CD8-positive, alpha-beta memory T cell (primary cell): ENCODE data around the gene SRL. TPM values are rescaled to one million over a fixed set of nuclear protein-coding genes. Genes with fewer than 3 reads are reported as not detected.

Experiments
- CTCF ChIA-PET: fragments of 350-600 bp; sonication (Branson Sonifier 250); formaldehyde crosslinking; loops from one replicate; lab custom pipeline; 2021; ENCODE audit warnings: antibody characterized with exemption; lab: Charles Lee
- POLR2A ChIA-PET: fragments of 350-600 bp; sonication (Branson Sonifier 250); formaldehyde crosslinking; loops from one replicate; lab custom pipeline; 2021; ENCODE audit warnings: antibody characterized with exemption; lab: Charles Lee
- DNase-seq, 5 donors: peaks; one replicate each; pipeline versions ENCODE4 v3.0.0 to v3.0.0-alpha.2; 2020 to 2022; ENCODE audit warnings: mixed read lengths in 1 of 5
- H3K27ac ChIP-seq: one replicate; pipeline ENCODE4 v1.7.0; 2013; ENCODE audit warnings: low read depth, mild to moderate bottlenecking, low read length, moderate library complexity
- H3K27me3 ChIP-seq: 2 replicates; pipeline ENCODE4 v1.7.0; 2013; ENCODE audit warnings: low read length, mild to moderate bottlenecking; ENCODE audit not compliant: insufficient read depth, poor library complexity, severe bottlenecking
- H3K36me3 ChIP-seq: 2 replicates; pipeline ENCODE4 v1.7.0; 2013; ENCODE audit warnings: mild to moderate bottlenecking, low read length, moderate library complexity; ENCODE audit not compliant: insufficient read depth
- H3K4me1 ChIP-seq: 2 replicates; pipeline ENCODE4 v1.7.0; 2013; ENCODE audit warnings: mild to moderate bottlenecking, low read length, moderate library complexity; ENCODE audit not compliant: insufficient read depth
- H3K4me3 ChIP-seq: 2 replicates; pipeline ENCODE4 v1.7.0; 2013; ENCODE audit warnings: mild to moderate bottlenecking, low read length
- H3K9me3 ChIP-seq: 2 replicates; pipeline ENCODE4 v1.7.0; 2013; ENCODE audit warnings: mild to moderate bottlenecking, low read length
- H3K27ac Mint-ChIP-seq, 8 donors: one replicate each; pipeline ENCODE4 v1.8.0; 2020 to 2021; ENCODE audit warnings: mixed read lengths in 8 of 8, mild to moderate bottlenecking in 6 of 8, inconsistent platforms in 3 of 8, moderate library complexity in 3 of 8
- H3K27me3 Mint-ChIP-seq, 2 donors: one replicate each; pipeline ENCODE4 v1.8.0; 2020 to 2021; ENCODE audit warnings: mixed read lengths in 2 of 2, mild to moderate bottlenecking in 1 of 2, moderate library complexity in 1 of 2
- H3K36me3 Mint-ChIP-seq, 3 donors: one replicate each; pipeline ENCODE4 v1.8.0; 2020 to 2021; ENCODE audit warnings: mixed read lengths in 3 of 3, inconsistent platforms in 1 of 3, mild to moderate bottlenecking in 1 of 3
- H3K4me1 Mint-ChIP-seq, 3 donors: one replicate each; pipeline ENCODE4 v1.8.0; 2020 to 2021; ENCODE audit warnings: mixed read lengths in 3 of 3, inconsistent platforms in 1 of 3, mild to moderate bottlenecking in 1 of 3
- H3K4me3 Mint-ChIP-seq, 7 donors: one replicate each; pipeline ENCODE4 v1.8.0; 2020 to 2021; ENCODE audit warnings: mixed read lengths in 7 of 7, mild to moderate bottlenecking in 6 of 7, moderate library complexity in 4 of 7, inconsistent platforms in 2 of 7
- H3K9me3 Mint-ChIP-seq, 5 donors: one replicate each; pipeline ENCODE4 v1.8.0; 2020 to 2022; ENCODE audit warnings: mixed read lengths in 5 of 5, mild to moderate bottlenecking in 3 of 5, moderate library complexity in 2 of 5, inconsistent platforms in 1 of 5
- polyA plus RNA-seq: library from polyadenylated mRNA; unstranded; fragments of 300-500 nt; fragmentation: Illumina TruSeq; gene quantifications from one replicate; pipeline ENCODE4 v1.2.3, GENCODE V29; 2021
- total RNA-seq, 2 experiments: library from RNA; stranded (reverse); gene quantifications; one replicate each; pipeline ENCODE4 v1.2.3, GENCODE V29; 2021

Gene SRL
- total and polyA plus RNA-seq, 3 experiments from 2014 or later, result not detected

DNA sequence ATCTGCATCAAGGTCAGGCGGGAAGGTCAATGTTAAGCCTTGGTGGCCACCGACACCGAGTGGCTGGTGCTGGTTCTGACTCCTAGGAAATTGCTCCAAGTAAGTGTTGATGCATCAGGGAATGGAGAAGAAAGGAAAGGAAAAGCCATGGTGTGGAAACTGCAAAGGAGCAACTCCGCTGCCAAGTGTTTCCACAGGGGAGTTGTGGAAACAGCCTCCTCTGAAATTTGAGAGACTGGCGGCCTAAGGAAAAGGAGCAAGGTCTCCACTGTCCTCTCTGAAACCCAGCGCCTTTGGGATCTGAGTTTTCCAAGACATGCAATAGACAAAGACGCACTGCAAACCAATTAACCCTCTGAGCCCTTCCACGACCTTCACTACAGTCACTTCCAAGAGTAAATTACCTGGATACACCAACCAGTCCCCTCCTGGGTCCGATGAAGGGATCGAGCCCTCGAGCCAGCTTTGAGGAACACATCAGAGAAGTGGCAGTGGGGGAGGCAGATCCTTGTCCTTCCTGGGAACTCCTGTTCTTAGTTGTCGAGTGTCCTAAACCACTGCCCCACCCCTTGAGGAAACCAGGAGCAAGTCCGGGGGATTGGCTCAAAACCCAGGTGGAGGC is 51.1 kb downstream of the SRL start:
- Mint-ChIP-seq H3K4me1 (no peaks in the 10 kb centered on the region), H3K4me3 (no peak overlapping the region), H3K27me3 (peaks cover 0 to 13% of the 10 kb centered on the region in 2 donors), H3K9me3 (peaks cover 0 to 2% (median 0%) of the 10 kb centered on the region in 5 donors), H3K36me3 (no peaks in the 10 kb centered on the region), H3K27ac (no peak overlapping the region)
- Histone ChIP-seq H3K4me3 (no peak overlapping the region), H3K27me3 (no peaks in the 10 kb centered on the region), H3K36me3 (no peaks in the 10 kb centered on the region), H3K9me3 (no peaks in the 10 kb centered on the region), H3K4me1 (no peaks in the 10 kb centered on the region), H3K27ac (no peak overlapping the region)
- no peak for DNase-seq
- ChIA-PET POLR2A (no interaction called here), CTCF (no interaction called here)

DNA sequence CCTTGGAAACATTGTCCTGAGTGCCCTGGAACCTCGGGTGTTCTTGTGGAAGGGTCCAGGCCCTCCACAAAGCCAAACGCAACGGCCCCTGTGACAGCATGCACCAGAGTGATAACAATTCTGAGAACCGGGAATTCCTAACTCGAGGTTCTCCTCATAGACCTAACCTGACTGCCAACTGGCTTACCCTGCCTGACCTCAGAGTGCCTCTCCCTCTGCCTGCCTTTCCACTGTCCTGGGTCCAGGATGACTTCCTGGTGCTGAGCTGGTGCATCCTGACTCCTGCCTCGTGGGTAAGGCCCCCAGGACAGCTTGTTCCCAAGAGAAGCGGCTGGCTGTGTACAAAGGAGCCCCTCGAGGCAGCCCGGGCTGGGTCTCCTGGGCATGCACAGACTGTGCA is 51.8 kb downstream of the SRL start:
- Histone ChIP-seq H3K4me1 (no peaks in the 10 kb centered on the region), H3K36me3 (no peaks in the 10 kb centered on the region), H3K4me3 (no peak overlapping the region), H3K27me3 (no peaks in the 10 kb centered on the region), H3K27ac (no peak overlapping the region), H3K9me3 (no peaks in the 10 kb centered on the region)
- Mint-ChIP-seq H3K4me3 (no peak overlapping the region), H3K27me3 (peaks cover 2 to 13% of the 10 kb centered on the region in 2 donors), H3K4me1 (no peaks in the 10 kb centered on the region), H3K9me3 (peaks cover 0 to 2% (median 0%) of the 10 kb centered on the region in 5 donors), H3K36me3 (no peaks in the 10 kb centered on the region), H3K27ac (no peak overlapping the region)
- CTCF ChIA-PET, result no interaction called here
- POLR2A ChIA-PET, result no interaction called here
- DNase-seq, result no peak

DNA sequence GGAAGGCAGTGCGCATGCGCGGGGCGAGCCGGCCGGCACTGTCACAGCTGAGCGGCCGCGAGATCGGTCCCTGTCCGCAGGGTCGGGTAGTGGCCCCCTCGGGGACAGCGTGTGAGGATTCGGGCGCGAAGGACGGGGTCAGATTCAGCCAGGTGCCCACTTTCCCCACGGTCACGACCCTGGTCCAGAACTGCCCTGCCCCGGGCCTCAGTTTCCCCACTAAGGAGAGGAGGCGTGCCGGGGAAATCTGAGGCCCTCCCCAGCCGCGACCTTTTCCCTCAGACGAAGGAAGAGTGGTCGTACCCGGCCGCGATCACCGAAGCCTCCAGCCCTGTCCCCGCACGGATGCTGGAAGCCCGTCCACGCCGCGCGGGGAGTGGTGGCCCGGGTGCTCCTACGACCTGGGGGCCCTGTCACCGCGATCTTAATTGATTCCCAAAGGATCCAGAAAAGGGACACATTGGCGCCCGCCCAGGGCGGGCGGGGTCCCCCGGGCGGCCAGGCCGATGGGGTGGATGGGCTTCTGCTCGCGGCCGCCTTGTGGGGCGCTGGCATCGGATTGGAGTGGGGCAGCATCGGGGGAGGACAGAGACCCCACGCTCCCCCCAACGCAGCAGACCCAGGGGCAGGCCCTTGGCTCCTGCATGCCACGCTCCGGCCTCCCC is 57.7 kb downstream of the SRL start:
- Mint-ChIP-seq H3K27me3 (peaks cover 5 to 10% of the 10 kb centered on the region in 2 donors), H3K4me1 (peaks cover 5 to 8% (median 5%) of the 10 kb centered on the region in 3 donors), H3K9me3 (peaks cover 0 to 2% (median 0%) of the 10 kb centered on the region in 5 donors), H3K36me3 (no peaks in the 10 kb centered on the region), H3K4me3 (peak overlapping the region; percentile 76 to 90 (median 82)), H3K27ac (peak overlapping the region in 4 of 8 donors; percentile 1 to 84 (median 2))
- Histone ChIP-seq H3K36me3 (no peaks in the 10 kb centered on the region), H3K4me3 (peak overlapping the region; percentile 65), H3K27me3 (no peaks in the 10 kb centered on the region), H3K4me1 (no peaks in the 10 kb centered on the region), H3K27ac (peak overlapping the region; percentile 68), H3K9me3 (no peaks in the 10 kb centered on the region)
- CTCF ChIA-PET, result no interaction called here
- POLR2A ChIA-PET, result interaction anchor here (1.4 kb wide), 1 partner anchor 69 kb away, joined by 4 read pairs; no protein-coding TSS in a partner anchor
- no peak for DNase-seq

DNA sequence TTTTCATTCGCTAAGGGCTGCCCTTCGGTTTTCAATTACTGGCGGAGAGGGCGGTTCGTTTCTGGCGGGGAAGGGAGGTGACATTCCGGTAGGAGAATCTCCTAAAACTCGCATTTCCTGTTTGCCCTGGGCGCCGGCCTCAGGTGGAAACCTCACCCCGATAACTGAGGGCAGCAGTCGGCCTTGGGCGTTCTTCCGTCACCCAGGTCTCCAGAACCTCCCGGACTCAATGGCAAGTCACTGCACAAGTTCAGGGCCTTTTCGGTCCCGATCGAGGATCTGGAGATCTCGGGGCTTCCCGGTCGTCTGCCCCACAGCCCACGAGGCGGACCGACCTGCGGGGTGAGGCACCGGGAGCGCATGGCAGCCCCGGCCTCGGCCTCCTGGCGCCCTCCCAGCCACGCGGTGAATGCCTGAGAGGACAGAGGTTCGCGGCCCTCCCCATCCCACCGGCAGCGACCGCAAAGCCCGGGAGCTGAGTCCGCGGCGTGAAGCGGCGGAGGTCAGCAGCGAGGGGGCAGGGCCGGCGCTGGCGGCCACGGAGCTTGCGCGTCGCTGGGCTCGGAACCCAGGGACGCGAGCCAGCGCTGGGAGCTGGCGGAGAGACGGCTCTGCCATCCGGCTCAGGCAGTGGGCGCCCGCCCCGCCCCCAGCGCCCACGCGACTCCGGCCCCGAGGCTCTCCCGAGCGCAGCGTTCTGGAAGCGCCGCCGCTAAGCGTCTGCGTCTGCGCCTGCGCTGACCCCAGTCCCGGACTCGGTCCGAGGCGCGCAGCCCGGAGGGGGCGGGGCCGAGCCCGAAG is 58.4 kb downstream of the SRL start:
- H3K4me1 ChIP-seq, result no peaks in the 10 kb centered on the region
- no peaks in the 10 kb centered on the region for H3K9me3 ChIP-seq
- Mint-ChIP-seq H3K4me3 (peak overlapping the region; percentile 66 to 89 (median 79)), H3K9me3 (peaks cover 0 to 2% (median 0%) of the 10 kb centered on the region in 5 donors), H3K4me1 (peaks cover 5 to 8% (median 5%) of the 10 kb centered on the region in 3 donors), H3K27me3 (peaks cover 5% of the 10 kb centered on the region in 2 donors), H3K27ac (peak overlapping the region in 4 of 8 donors; percentile 22 to 66 (median 54)), H3K36me3 (no peaks in the 10 kb centered on the region)
- POLR2A ChIA-PET, result interaction anchor here (0.5 to 1.4 kb wide), 2 partner anchors 70 to 167 kb away, joined by 3 to 4 read pairs; no protein-coding TSS in a partner anchor
- no peaks in the 10 kb centered on the region for H3K27me3 ChIP-seq
- peak overlapping the region; percentile 65 for H3K4me3 ChIP-seq
- peak overlapping the region; percentile 68 for H3K27ac ChIP-seq
- H3K36me3 ChIP-seq, result no peaks in the 10 kb centered on the region
- DNase-seq, result peak; percentile 66 to 85 (median 75)
- CTCF ChIA-PET, result interaction anchor here (0.7 kb wide), 1 partner anchor 9 kb away, joined by 3 read pairs; no protein-coding TSS in a partner anchor

DNA sequence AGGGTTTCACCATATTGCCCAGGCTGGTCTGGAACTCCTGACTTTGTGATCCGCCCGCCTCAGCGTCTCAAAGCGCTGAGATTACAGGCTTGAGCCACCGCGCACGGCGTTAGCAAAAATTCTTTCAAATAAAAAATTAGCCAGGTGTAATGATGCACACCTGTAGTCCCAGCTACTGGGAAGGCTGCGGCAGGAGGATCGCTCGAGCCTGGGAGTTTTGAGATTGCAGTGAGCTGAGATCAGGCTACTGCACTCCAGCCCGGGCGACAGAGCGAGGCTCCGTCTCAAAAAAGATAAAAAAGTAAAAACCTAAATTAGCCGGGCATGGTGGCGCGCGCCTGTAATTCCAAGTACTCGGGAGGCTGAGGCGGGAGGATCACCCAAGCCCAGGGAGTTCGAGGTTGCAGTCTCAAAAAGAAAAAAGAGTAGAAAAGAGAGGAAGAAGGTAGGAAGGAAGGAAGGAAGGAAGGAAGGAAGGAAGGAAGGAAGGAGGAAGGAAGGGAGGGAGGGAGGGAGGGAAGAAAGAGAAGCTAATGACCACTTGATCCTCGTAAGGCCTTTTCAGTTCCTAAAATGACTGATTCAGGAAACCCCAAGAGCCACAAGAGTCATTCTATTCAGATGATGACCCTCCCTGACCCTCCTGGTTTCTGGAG is 59.2 kb downstream of the SRL start:
- Histone ChIP-seq H3K4me1 (no peaks in the 10 kb centered on the region), H3K9me3 (no peaks in the 10 kb centered on the region), H3K36me3 (no peaks in the 10 kb centered on the region), H3K27ac (peak overlapping the region; percentile 68), H3K4me3 (peak overlapping the region; percentile 65), H3K27me3 (no peaks in the 10 kb centered on the region)
- ChIA-PET POLR2A (interaction anchor here (0.5 to 1.4 kb wide), 2 partner anchors 70 to 168 kb away, joined by 3 to 4 read pairs; no protein-coding TSS in a partner anchor), CTCF (interaction anchor here (0.7 kb wide), 1 partner anchor 8 kb away, joined by 3 read pairs; no protein-coding TSS in a partner anchor)
- Mint-ChIP-seq H3K4me3 (peak overlapping the region; percentile 66 to 89 (median 79)), H3K4me1 (peaks cover 5 to 8% (median 5%) of the 10 kb centered on the region in 3 donors), H3K9me3 (peaks cover 0 to 2% (median 0%) of the 10 kb centered on the region in 5 donors), H3K27me3 (peaks cover 5 to 6% of the 10 kb centered on the region in 2 donors), H3K27ac (peak overlapping the region in 4 of 8 donors; percentile 22 to 66 (median 46)), H3K36me3 (no peaks in the 10 kb centered on the region)
- no peak for DNase-seq

DNA sequence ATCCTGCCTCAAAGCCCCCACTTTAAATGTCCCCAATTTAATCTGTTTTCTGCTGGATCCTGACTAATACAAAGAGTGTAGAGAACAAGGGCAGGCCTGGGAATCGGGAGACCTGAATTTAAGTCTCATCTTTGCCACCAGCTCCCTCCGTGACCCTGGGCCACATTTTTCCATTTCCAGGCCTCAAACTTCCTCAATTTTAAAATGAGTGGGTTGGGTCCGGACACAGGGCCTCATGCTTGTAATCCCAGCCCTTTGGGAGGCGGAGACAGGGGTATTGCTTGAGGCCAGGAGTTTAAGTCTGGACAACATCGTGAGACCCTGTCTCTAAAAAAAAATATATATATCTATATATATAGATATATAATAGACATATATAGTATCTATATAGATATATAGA is 61.4 kb downstream of the SRL start:
- Mint-ChIP-seq H3K27me3 (peaks cover 4 to 6% of the 10 kb centered on the region in 2 donors), H3K4me3 (no peak overlapping the region), H3K27ac (peak overlapping the region in 1 of 8 donors; percentile 52), H3K4me1 (peaks cover 5 to 8% (median 5%) of the 10 kb centered on the region in 3 donors), H3K9me3 (no peaks in the 10 kb centered on the region), H3K36me3 (no peaks in the 10 kb centered on the region)
- H3K27ac ChIP-seq, result no peak overlapping the region
- no peaks in the 10 kb centered on the region for H3K9me3 ChIP-seq
- no peaks in the 10 kb centered on the region for H3K27me3 ChIP-seq
- ChIA-PET POLR2A (no interaction called here), CTCF (no interaction called here)
- no peak for DNase-seq
- no peaks in the 10 kb centered on the region for H3K36me3 ChIP-seq
- no peaks in the 10 kb centered on the region for H3K4me1 ChIP-seq
- H3K4me3 ChIP-seq, result no peak overlapping the region

DNA sequence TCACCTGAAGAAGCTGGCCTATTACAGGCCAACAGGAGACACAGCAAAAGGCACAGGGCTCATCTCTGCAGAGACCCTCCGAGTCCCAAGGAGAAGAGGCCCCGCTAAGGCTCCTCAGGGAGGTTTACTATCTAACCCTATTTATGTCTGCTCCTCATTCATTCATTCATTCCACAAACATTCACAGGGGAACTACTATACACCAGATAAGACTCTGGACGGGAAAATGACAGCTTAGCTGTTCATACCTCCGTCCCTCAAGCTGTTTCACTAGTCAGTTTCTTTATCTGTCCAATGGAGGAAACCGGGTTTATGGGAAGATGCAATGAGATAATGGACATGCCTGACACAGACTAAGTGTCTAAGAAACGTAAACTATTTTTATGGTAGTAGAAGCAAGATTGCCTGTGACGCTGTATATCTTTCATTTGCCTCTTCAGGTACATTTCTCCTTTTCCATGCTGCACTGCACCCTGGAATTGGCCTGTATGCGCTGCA is 62.1 kb downstream of the SRL start:
- Histone ChIP-seq H3K4me1 (no peaks in the 10 kb centered on the region), H3K9me3 (no peaks in the 10 kb centered on the region), H3K27ac (no peak overlapping the region), H3K27me3 (no peaks in the 10 kb centered on the region), H3K36me3 (no peaks in the 10 kb centered on the region), H3K4me3 (no peak overlapping the region)
- peaks cover 4% of the 10 kb centered on the region in 2 donors for H3K27me3 Mint-ChIP-seq
- H3K27ac Mint-ChIP-seq, result no peak overlapping the region
- no peaks in the 10 kb centered on the region for H3K36me3 Mint-ChIP-seq
- H3K9me3 Mint-ChIP-seq, result no peaks in the 10 kb centered on the region
- H3K4me1 Mint-ChIP-seq, result peaks cover 4 to 7% (median 5%) of the 10 kb centered on the region in 3 donors
- POLR2A ChIA-PET, result no interaction called here
- no peak overlapping the region for H3K4me3 Mint-ChIP-seq
- DNase-seq, result no peak
- CTCF ChIA-PET, result no interaction called here
